Stimulated activated naive CD8-positive, alpha-beta T cell treated with anti-CD3 and anti-CD28 coated beads, Interleukin-15, Interleukin-2, amounts not matched to agents 100 U/mL and 50 U/mL, for 24 hours (primary cell): ENCODE results near the gene DDT.
"Not testable (repeated sequence)": the region's sequence is repeated elsewhere in the genome, so short reads cannot be mapped to it uniquely, and the experiment has no call there.

ENCODE experiments used
- ATAC-seq: fragments of 150-1000 bp; cut with Tn5 transposase; one replicate; pipeline ENCODE4 v1.10.0; 2021
- DNase-seq: peaks from one replicate; pipeline ENCODE4 v3.0.0; 2021

Gene DDT

GRCh38 chr22:23952794-23953405 is 21.3 kb downstream of the DDT start:
- not testable (repeated sequence) for ATAC-seq

GRCh38 chr22:23951383-23951782 is 22.9 kb downstream of the DDT start:
- ATAC-seq, DNase-seq: not testable (repeated sequence)

More at GRCh38 chr22:23952794-23953405, 21.3 kb downstream of the DDT start:
- DNase-seq, result not testable (repeated sequence)

- DNase-seq, ATAC-seq: not testable (repeated sequence)
Measured at GRCh38 chr22:23949764-23950163, 24.5 kb downstream of the DDT start.

- not testable (repeated sequence) for DNase-seq, ATAC-seq
Measured at GRCh38 chr22:23947391-23947790, 26.9 kb downstream of the DDT start.

GRCh38 chr22:23940166-23940565 is 34.1 kb downstream of the DDT start:
- not testable (repeated sequence) for DNase-seq, ATAC-seq

GRCh38 chr22:23939017-23939357 is 35.3 kb downstream of the DDT start:
- DNase-seq (no peak), ATAC-seq (no peak)

GRCh38 chr22:23938328-23939016 is 35.8 kb downstream of the DDT start:
- DNase-seq (no peak), ATAC-seq (no peak)

GRCh38 chr22:23926561-23926960 is 47.7 kb downstream of the DDT start:
- DNase-seq (no peak), ATAC-seq (no peak)

- no peak for DNase-seq
- ATAC-seq, result no peak
Measured at GRCh38 chr22:23925020-23925606, 49.1 kb downstream of the DDT start.

- ATAC-seq (no peak), DNase-seq (no peak)
Measured at GRCh38 chr22:23922921-23923320, 51.3 kb downstream of the DDT start.

- ATAC-seq, DNase-seq: not testable (repeated sequence)
Measured at GRCh38 chr22:23921586-23922201, 52.5 kb downstream of the DDT start.
